Islet precursor cell (in vitro differentiated cells): ENCODE data around the gene AP1M1.

Source experiments
- DNase-seq: peaks from one replicate; pipeline ENCODE4 v3.0.0-alpha.2; 2018

Gene AP1M1

DNA sequence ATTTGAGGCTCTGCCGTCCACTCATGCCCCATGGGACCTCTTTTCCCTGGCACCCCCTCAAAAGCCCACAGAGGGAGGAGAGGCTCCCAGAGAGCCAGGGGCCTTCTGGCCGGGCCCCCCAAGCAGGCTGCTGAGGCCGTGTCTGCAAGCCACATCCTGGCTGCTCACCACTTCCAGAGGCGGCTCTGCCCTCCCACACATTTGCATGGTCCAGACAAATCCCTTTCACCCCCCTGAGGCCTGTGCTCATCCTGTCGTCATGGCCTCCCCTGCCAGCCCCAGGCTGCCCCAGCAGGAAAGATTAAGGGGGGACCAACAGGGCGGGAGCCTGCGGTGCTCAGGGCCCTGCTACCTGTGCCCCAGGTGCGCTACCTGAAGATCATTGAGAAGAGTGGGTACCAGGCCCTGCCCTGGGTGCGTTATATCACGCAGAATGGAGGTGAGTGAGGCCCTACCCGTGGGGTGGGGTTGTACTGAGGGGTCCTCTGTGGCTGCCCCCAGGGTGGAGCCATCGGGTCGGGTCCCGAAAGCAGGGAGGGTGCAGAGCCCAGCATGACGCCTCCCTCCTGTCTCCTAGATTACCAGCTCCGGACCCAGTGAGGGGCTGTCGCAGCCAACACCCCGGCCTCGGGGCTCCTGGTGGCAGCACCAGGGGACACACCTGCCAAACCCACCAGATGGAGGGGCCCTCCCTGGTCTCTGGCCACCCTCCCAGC is 36.3 kb downstream of the AP1M1 start:
- DNase-seq, result no peak

DNA sequence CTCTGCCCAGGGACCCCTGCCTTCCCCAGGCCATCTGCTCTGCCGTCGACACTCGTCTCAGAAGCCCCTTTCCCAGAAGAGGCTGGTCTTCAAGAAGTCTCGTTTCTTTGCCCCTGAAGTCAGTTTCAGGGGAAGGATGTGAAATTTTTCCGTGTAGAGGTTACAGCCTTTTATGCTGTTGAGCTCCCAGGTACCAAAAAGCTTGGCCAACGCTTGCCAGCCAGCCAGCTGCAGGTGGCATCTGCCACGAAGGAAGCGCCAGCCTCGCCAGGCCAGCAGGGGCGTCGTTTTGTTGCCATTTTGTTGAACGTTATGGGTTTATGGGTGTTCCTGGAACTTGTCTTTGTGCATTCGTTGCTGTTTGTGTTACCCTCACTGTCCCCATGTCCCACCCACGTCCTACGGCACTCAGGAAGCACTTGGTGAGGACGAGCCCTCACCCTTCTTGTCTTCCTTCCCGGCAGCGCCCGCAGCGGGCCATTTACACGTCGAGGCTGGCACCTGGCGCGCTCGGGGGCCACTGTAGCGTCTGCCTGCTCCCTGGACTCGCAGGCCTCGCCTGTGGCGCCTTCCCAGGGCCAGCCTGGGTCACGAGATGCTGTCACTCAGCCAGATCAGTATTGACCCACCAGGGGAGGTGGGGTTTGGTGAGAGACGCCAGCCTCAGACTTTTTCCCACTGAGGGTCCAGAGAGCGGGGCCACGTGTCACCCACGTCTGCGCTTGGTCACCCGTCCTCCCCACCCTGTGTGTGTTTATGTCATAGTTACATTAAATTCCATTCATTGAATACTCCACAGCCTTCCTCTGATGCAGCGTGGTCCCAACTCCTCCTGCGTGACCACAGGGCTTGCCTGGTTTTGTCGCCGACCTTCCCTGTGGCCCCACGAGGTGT is 37.1 kb downstream of the AP1M1 start:
- DNase-seq, result no peak

DNA sequence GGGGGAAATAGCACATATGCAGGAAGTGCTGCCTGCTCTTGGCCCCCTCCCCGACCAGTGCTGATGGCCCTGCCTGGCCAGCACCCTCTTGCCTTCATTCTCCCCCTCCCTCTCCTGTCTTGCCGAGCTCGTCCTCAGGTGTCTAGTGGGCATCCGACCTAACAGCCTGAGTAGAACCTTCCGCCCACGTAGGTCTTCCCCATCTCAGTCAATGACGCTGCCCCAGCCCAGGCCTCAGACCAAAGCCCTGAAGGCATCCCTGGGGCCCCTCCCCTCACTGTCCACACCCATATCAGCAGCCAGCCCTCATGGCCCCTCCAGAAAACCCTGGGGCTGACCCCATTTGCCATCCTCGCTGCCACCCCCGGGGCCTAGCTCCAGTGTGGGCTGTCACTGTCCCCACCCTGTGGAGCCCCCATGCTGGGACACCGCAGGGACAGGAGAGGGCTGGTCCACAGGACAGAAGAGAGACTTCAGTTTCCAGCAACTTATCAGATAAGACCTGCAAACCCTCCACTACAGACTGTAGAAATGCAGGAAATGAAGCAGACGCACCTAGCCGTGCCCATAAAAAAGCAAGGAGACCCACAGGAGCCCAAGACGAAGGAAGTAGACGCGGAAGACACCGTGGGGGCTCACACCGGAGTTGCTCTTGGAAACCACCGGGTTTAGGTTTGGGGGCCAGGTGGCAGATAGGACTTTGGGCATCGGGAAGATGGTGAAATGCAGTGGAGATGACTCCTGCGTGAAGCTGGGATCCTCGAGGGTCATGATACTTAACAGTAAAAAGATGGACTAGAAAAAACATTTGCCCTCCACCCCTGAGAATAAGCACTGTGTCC is 38.3 kb downstream of the AP1M1 start:
- no peak for DNase-seq

DNA sequence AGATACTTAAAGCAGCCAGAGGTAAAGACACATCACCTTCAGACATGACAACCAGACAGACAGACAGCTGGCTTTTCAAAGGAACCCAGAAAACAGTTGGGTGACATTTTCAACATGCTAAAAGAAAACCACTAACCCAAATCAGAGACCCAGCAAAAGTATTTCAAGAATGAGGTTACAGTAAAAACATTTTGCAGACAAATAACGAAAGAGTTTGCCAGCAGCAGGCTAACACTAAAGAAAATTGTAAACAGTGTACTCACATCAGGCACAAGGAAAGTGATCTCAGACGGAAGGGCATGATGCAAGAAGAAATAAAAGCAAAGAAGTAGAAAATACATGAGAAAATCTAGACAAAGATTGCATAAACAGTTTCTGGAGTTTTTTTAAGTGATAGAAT is 46.4 kb downstream of the AP1M1 start:
- no peak for DNase-seq

DNA sequence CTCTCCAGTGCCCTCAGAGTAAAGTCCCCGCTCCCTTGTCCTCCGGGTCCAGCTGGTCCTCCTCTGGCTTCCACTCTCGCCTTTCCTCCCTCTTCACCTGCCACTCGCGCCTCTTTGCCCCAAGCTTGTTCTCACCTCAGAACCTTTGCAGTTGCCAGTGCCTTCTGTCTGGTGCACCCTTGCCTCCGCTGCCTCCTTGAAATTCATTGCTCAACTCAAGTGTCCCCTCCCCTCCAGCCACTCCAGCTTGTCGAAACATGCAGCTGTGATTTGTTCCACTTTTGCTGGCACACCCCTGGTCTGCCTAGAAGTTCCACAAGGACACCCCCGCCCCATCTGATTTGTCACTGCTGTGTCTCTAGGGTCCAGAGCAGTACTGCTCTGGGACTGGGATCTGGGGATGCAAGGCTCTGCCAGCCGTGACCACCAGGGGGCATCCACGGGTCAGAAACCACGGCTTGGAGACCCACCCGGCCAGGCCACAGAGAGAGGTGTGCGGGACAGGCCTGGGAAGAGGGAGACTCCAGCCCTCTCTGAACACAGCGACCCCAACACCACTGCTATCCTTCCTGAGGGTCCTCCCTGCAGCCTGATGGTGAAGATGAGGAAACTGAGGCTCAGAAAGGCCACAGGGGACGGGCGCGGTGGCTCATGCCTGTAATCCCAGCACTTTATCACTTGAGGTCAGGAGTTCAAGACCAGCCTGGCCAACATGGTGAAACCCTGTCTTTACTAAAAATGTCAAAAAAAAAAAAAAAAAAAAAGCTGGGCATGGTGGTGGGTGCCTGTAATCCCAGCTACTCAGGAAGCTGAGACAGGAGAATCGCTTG is 49.9 kb downstream of the AP1M1 start:
- peak; percentile 93 for DNase-seq

DNA sequence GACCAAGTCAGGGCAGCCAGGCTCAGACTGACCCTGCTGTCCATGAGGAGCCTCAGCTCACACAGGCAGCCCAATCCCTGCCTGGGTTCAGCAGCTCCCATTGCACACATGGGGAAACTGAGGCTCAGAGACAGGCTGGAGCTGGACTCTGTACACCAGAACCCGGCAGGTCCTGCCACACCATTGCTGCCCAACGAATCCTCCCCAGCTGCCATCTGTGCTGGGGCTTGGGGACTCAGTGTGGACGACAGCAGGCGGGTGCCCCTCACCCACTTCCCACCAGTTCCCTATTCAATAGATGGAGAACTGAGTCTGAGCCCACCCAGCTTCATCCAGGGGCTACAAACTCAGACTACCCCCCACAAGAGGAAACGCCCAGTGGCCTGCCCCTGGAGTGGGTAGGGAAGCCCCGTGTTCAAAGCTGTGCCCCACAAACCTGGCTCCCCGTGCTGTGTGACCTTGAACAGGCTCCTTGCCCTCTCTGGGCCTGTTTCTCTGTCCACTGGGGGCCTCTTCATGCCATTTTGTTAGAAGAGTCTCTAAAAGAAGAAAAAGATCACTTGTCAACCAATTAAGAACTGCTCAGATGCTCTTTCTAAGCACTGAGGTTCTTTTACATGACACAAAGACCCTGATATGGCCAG is 50.8 kb downstream of the AP1M1 start:
- no peak for DNase-seq

DNA sequence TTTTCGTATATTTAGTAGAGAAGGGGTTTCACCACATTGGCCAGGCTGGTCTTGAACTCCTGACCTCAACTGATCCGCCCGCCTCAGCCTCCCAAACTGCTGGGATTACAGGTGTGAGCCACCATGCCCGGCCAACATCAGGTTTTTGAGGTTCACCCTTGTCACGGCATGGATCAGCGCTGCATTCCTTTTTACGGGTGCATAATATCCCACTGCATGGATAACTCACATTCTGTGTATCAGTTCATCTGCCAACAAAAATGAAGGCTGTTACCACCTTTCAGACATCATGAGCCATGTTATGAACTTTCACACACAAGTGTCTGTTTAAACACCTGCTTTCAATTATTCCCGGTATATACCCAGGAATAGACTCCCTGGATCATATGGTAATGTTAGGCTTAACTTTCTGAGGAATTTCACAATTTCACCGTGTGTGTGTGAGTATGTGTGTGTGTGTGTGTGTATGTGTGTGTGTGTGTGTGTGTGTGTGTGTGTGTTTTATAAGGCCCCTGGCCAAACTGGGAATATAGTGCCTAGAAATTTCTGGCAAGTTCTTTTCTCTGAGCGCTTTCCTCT is 52.2 kb downstream of the AP1M1 start:
- DNase-seq, result no peak

DNA sequence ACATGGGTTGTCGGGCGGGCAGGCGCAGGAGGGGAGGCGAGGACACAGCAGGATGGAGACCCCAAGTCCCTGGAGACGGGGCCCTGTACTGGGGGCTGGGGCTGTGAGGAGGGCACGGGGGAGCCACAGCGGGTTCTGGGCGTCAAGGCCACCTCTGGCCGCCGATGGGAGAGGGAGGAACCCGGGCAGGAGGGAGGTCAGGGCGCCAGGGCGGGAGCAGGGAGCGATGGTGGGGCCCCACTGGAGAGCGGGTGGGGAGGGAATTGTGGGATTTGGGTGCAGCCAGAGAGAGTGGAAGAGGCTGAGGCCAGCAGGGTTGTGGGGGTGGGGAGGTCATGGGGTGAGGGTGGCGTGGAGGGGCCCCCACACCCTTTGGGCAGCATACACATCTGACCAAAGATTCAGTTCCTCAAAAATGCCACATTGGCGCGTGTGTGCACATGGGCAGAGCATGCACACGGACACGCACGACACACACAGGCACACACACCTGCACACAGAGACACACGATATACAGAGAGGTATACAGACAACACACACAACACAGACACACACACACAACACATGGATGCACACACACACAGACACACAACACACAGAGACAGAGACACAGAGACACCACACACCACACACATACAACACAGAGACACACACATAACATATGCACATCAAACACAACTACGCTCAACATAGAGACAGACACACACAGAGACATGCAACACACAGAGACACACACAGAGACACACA is 54.9 kb downstream of the AP1M1 start:
- no peak for DNase-seq

DNA sequence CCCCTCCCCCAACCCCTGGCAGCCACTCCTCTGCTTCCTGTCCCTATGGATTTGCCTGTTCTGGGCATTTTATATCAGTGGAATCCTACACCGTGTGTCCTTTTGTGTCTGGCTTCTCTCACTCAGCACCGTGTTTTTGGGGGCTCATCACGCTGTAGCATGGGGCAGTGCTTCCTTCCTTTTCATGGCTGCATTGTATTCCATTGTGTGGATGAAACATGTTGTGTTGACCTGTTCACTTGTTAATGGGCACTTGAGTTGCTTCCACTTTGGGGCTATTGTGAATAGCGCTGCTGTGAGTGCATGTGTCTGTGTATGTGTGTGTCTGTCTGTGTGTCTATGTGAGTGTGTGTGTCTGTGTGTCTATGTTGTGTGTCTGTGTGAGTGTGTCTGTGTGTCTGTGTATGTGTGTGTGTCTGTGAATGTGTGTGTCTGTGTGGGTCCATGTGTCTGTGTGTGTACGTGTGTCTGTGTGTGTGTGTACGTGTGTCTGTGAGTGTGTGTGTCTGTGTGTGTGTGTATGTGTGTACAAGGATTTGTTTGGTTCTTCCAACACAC is 57.2 kb downstream of the AP1M1 start:
- DNase-seq, result no peak

DNA sequence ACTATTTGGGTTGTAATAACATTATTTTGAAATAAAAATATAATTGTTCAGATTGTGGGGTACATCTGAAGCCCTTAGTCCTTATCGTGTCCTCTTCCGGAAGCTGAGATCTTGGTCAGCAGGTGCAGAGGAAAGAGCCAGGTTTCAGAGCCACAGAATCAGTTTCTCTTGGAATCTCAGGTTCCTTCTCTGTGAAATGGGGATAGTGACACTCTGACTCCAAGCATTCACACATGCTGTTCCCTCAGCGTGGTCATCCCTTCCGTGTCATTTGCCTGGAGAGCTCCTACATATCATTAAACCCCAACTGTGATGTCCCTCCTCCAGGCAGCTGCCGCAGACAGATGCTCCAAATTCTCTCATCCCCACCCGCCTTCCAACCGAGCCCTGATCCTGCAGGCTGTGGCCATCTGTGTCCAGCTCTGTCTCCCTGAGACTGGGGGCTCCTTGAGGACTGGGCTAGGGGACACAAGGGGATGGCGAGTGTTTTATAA is 59.8 kb downstream of the AP1M1 start:
- DNase-seq, result no peak

DNA sequence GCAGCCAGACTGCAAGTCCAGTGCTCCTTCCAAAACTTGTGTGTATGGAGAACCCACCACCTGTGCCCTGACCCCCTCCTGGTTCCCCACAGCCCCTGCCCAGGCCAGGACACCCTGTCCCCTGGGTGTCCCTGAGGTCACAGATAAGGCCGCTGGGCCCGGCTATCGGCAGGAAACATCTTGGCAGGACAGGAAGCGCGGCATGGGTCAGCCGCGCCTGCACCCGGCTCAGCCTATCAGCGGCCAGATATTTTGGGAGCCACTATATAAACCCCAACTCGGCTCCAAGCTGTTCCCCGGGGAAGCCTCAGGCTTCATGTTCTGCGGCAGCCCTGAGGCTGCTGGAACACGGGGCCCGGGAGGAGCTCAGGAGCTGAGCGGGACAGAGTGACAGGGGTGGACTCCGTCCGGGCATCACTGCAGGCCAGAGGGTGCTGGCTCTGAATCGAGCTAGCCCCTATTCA is 60.8 kb downstream of the AP1M1 start:
- no peak for DNase-seq

DNA sequence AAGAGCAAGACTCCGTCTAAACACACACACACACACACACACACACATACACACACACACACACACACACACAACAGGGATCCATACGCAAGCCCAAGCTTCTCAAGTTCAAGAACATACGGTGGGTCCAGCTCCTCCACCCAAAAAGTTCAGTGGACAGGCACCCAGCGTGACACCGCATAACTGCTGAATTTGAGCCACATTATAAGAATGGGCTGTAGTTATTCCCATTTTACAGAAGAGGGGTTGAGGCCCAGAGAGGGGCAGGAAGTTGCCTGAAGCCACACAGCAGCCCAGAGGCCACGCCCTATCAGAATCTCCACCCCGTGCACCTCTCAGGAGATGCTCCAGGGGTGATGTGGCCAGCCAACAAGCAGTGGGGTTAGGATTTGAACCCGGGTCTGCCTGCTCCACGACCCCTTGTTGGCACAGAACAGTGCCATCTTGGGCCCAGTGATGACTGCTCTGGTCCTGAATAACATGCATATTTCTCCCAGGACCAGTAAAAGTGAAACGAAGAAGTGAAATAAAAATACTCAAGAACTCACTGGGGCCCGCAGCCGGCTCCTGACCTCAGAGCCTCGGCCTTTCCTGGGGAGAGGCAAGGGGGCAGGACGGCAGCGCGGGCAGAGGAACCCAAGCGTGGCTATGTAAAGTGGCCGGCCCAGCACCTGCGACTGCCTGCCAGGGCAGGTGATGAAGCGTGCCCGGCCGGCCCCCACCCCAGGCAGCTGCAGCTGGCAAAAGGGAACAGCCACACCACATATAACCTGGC is 61.9 kb downstream of the AP1M1 start:
- no peak for DNase-seq

DNA sequence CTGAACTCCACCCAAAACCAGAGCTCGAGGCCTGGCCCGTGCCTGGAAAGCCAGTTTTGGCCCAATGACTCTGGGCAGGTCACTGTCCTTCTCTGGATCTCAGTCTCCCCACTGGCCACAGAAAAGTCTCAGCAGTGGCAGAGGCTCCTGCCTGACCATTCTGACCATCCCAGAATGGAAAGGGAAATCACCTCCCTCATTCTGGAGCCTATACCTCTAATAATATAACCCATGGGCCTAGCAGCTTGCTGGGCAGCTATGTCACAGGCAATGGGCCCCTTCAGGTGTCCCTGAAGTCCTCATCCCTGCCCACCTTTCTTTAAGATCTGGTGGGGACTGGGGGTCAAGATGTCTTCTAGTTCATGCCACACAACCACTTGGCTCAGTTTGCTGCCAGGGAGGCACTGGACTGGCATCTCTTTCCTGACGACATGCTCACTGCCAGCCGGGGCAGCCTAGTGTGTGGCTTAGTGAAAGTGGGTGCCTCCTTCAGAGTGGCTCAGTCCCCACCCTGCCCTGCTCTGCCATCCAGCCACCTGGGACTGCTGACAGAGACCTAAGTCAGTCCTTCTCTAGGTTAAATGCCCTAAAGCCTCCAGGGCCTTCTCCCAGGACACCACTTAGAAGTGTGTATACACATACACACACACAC is 62.6 kb downstream of the AP1M1 start:
- no peak for DNase-seq

DNA sequence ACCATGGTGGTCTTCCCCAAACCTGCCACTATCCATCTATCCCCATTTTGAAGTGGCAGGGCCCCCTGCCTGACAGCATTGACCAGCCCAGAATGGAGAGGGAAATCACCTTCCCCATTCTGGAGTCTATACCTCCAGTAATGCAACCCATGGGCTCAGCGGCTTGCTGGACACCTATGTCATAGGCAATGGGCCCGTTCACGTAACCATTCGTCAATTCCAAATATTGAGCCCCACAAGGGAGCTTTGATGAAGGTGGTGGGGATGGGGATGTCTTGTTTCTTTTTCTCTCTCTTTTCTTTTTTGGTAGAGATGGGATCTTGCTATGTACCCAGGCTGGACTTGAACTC is 63.1 kb downstream of the AP1M1 start:
- no peak for DNase-seq

DNA sequence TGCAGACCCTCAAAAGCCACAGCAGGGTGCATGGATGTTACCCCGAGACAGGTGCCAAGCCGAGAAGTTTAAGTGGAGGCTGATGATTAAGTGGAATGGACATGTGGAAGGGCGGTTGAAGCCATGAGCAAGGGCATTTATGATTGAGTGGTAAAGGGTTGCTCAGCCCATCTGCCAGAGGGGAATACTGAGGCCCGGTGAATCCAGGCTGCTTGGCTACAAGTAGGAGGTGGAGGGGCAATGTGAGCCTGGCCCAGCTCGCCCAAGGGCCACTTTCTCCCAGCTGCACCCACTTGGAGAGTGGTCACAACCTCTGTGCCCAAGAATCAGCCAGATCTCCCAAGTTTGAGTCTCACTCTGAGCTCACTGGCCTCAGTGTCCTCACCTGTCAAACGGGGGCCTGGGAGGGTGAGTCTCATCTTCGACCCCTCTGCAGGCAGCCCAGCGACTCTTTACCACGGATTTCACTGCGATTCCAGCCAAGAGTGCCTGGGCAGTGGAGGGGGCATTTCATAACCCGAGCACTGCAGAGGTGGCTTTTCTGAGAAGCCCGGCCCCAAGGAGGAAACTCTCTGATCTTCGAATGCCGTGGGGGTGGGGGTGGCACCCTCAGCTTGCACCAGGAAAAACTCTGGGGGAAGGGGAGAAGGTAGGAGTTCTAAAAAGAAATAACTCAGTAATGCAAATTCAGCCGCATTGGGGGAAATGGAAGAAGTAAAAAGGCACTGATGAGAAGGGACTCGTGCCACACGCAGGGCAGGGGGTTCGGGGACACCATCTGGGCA is 64.1 kb downstream of the AP1M1 start:
- no peak for DNase-seq

DNA sequence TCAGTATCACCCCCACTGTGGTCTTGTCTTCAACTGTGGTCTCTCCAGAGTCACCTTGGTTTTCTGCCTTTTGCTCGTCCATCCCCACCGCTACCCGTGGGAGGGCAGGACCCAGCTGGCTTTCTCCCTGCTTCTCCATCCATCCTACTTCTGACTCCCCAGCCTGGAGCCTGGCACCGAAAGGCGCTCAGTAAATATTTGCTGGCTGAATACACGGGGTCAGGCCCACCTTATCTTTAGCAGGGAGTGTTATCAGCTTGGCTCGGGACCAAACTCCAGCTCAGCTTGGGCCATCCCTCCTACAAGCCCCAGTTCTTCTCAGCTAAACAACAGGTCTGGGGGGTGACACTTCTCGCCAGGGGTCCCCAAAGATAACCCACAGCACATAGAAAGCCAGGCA is 64.9 kb downstream of the AP1M1 start:
- no peak for DNase-seq

DNA sequence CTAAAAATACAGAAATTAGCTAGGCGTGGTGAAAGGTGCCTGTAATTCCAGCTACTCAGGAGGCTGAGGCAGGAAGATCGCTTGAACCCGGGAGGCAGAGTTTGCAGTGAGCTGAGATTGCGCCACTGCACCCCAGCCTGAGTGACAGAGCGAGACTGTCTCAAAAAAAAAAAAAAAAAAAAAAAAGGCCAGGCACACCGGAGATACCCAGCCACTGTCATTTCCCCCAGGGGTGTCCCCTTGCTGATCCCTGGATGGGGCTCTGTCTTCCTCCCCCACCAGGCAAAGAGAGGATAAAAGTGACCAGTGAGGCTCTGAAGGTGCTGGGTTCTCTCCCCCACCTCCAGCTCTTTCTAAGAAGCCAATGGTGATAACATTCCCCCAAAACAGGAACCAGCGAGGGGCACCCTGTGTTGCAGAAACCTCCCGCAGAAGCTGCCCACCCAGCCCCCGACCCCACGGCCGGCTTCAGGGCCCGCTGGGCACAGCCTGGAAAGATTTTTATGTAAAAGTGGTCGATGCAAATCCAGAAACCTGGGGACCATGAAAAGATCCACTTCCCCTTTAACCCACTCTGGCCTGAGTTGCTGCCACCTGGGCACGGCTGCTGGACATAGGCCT is 65.5 kb downstream of the AP1M1 start:
- no peak for DNase-seq

DNA sequence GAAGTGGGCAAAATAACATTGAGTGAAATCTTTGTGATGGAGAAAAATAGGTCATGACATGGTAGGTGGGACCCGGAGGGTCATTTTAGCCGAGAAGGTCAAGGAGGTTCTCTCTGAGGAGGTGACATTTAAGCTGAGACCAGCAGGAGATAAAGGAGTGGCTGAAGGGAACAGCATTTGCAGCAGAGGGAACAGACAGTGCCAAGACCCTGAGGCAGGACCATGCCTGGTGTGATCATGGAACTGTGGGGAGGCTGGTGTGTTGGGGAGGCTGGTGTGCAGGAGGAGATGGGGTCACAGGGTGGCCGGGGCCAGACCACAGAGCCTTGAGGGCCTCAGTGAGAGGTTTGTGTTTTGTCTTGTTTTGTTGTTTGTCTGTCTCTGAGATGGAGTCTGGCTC is 67.5 kb downstream of the AP1M1 start:
- no peak for DNase-seq
